HG03432 (cell line): ENCODE data around the gene LPCAT1.
"Not testable (repeated sequence)": the region's sequence is repeated elsewhere in the genome, so short reads cannot be mapped to it uniquely, and the experiment has no call there.

Experiments
- ATAC-seq: cut with Tn5 transposase; IDR thresholded peaks from one replicate; pipeline ENCODE4 v1.9.1; 2021; ENCODE audit warnings: mild to moderate bottlenecking, moderate library complexity; ENCODE audit not compliant: unreplicated experiment

The LPCAT1 gene

DNA sequence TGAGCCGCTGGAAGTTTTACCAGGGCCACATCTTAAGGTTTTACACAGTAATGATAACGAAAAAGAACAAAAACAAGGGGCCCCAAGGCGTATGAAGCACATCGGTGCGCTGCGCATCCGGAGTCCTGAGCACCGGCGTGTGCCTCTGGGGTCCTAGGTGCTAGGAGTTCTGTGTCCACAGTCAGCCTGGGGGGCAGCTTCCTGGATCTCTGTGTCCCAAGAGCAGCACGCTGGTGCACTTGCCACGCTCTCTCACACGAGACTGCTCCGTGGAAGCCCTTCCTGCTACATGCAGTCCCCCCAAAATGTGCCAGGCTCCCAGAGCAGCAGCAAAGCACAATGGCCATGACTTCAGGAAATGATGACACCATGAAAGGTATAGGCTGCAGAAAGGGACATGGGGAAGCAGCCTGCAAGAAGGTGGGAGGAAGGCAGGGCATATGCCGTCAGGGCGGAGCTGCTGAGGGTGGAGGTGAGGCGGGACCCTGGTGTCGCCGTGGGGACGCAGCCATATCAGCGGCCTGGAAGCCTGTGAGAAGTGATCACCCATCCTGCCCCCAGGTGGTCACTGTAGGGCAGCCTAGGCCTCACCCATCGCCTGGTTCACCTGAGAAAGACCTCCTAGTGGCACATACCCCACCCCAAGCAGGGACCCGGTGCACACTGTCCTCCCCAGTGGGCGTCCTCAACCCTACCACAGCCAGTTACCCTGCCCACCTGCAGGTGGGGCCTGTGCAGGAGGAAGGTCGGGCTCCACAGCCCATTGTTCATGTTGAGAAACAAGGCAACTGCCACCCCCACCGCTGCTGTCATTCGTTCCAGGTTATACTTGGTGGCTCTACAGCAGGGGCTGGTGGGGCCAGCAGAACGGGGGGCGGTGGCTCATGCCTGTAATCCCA is 54.9 kb downstream of the LPCAT1 start:
- ATAC-seq: no peak

DNA sequence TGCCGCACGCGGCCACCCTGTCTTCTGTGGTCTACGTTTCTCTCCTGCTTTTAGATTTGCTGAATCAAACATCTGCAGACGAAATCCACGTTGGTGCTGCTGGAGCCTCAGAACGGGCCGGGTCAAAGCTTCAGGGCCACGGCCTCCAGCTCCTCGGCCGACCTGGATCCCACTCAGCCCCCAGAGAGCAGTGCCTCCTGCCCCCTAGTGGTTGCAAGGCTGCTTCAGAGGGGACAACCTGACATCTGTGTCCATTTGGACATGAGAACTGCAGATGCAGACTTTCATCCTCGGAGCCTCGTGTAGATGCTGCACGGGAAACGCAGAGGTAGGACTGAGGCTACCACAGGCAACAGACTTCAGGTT is 55.5 kb downstream of the LPCAT1 start:
- ATAC-seq: no peak

DNA sequence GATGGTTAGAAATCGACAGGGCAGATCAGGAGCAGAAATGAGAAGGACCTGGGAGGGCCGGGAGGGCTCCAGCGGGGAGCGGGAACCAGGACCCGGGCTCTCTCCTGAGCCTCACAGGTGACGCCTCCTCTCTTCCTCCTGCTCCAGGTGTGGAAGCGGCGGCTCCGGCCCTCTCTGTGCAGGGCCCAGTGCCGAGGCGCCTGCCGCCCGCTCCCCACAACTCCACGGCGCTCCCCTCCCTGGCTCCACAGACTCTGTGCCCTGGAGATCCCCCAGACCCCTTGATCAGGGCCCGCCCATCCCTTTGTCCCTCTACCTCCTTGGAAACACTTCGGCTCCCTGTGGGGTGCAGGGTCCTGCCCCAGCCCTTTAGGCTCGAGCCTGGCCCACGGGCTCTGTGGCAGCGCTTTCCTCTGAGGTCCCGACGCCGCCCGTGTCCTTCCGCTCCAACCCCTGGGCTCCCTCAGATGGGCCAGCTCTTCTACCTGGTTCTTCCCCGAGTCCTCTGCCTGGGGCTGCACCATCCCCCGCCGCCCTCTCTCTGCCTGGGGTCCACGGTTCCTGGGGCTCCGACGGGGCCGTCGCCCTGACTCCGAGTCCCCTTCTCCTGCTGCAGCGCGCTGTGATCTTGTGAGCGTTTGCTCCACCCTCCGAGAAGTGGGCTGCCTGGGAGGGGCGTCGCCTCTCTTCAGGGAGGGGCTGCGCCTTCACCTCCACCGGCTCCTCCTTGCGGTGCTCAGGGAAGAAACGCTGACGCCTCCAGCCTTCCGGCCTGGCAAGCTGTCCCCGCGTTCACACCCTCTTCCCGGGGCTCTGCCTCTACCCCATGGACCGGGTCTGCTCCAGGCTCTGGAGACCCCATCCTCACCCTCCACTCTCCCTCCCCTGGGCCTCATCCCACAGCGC is 56.2 kb downstream of the LPCAT1 start:
- ATAC-seq: no peak

DNA sequence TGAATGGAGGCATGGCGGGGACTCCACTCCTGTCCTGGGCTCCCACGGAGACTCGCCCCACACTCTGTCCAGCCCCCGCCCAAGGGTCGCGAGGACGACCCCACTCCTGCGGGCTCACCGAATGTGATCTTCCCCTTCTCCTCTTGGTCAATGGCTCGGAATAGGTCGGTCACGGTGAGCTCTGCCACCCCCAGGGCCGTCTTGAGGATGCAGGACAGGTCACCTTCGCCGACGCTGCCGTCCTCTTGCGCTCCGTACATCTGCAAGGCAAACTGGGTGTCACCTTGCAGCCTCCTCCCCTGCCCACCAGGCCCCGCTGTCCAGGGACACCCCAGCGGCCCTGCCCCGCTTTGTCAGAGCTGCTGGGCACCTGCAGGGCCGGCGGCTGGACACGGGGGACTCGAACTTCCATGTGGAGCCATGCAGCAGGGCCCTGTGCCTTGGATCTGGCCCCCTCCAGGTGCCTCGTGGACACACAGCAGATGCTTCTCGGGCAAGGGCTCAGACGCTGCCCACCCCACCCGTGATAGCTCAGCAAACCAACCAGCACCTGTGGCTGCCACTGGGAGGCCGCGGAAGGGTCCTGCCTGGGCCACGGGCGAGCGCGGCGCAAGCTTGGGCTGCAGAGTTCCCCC is 57.0 kb downstream of the LPCAT1 start:
- ATAC-seq: no peak

DNA sequence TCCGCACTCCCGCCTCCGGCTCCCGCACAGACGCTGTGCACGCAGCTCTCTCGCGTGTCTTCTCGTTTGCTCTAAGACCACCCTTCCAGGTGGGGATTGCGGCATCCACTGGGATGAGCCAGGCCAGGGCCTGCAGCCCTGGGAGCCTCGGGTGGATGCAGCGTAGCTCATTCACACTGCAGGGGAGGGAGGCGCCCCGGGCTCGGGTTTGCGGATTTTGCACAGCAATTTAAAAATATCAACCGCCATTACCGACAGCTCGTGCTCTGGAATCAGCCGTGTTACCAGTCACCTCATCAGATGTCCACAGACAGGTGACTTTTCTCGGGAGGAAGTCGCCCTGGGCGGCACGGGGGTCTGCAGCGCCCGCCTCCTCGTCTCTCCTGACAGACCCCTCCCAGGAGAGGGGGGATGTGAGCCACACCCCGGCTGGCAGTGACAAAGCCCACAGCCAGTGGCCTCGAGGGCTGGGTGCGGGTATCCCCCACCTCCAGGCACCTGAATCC is 57.7 kb downstream of the LPCAT1 start:
- ATAC-seq: no peak

DNA sequence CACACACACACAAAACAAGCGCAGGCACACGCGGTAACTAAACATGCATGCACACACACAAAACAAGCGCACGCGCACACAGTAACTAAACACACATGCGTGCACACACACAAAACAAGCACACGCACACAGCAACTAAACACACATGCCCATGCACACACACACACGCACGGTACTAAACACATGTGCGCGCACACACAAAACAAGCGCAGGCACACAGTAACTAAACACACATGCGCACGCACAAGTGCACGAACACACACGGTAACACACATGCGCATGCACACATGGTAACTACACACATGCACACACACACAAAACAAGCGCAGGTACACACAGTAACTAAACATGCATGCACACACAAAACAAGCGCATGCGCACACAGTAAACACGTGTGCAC is 58.6 kb downstream of the LPCAT1 start:
- no peak for ATAC-seq

DNA sequence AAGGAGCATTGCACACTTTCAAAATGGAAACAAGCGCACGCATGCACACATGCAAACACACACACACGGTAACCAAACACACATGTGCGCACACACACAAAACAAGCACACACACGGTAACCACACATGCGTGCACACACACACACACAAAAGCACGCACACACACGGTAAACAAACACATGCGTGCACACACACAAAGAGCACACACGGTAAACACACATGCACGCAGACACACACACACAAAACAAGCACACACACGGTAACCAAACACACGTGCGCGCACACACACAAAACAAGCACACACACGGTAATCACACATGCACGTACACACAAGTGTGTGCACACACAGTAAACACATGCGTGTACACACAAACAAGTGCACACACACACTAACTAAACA is 59.2 kb downstream of the LPCAT1 start:
- no peak for ATAC-seq

DNA sequence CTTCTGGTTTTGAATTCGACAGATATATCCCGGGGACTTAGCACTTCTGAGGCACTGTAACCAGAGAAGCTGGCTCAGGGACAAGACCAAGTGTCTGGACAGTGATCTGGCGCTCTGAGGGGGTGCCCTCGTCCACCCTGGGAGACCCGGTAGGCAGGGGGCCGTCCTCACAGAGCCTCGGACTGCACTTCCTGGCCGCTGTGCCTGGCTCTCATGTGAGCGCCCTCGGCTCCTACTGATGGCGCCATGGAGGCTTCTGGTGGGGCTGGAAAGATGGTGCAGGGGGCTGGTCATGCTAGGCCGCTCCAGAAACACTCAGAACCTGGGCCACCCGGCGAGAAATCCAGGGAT is 59.7 kb downstream of the LPCAT1 start:
- no peak for ATAC-seq

DNA sequence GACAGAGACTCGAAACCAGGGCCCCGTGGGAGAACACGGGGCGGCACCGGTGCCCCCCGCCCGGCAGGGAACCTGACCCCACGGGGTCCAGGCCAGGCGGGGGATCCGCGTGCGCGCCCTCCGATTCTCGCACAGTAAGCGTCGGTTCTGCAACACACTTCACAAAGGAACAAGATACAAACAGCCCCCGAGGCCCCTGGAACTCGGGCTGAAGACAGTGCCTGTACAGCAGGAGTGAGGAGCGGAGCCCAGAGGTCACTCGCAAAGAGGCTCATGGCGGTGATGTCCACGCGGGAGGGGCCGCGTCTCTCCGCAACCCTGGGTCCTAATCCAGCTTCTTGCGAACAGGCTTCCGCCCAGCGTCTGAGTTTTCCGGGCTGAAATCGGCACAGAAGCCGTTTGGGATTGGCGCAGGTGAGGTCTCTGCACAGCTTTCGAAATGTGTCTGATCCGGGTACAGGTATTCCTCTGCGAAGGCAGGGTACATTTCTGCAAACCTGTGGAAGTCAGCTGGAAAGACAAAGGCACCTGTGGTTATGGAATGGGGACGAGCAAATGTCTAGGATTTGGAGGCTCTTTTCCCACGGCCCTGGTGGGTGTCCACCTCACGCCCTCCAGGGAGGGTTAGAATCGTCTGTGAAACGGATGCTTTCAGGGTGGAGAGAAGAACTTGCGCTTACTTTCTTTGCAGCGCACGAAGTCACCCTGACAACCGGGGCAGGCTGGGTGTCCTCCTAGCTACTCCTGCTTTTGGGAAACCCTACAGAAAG is 60.2 kb downstream of the LPCAT1 start:
- no peak for ATAC-seq

DNA sequence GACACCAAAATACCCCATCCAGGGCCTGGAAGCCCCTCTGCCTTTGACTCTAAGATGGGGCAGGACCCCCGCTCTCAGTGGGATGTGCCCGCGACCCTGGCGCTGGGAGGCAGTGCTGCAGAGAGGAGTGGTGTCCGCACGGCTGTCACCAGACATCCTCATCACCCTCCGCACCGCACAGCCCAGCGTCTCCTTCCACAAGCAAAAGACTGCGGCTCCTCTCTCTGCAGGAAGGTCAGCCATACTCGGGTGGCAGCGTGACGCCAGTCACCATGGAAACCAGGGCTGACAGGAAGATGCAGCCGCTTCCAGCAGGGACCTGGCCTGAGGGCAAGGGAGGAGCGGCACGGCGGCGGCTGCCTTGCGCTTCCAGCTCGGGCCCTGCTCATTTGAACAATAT is 61.4 kb downstream of the LPCAT1 start:
- no peak for ATAC-seq

DNA sequence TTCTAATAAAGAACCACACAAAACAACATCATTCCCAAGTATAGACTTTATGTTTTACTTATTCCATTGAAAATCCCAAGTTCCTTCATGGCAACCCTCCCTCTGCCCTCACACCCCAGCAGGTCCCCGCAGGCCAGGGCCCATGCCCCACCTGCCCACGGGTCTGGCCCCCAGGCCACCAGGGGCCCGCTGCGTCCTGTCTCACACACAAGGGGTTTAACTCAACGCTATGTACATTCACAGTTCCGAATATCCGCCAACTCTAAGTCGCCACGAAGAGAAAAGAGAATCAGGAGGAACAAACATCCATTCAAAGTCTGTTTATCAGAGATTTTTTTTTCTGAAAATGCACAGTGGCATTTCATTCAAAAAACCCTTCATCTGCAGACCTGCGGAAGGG is 62.4 kb downstream of the LPCAT1 start:
- ATAC-seq: no peak

DNA sequence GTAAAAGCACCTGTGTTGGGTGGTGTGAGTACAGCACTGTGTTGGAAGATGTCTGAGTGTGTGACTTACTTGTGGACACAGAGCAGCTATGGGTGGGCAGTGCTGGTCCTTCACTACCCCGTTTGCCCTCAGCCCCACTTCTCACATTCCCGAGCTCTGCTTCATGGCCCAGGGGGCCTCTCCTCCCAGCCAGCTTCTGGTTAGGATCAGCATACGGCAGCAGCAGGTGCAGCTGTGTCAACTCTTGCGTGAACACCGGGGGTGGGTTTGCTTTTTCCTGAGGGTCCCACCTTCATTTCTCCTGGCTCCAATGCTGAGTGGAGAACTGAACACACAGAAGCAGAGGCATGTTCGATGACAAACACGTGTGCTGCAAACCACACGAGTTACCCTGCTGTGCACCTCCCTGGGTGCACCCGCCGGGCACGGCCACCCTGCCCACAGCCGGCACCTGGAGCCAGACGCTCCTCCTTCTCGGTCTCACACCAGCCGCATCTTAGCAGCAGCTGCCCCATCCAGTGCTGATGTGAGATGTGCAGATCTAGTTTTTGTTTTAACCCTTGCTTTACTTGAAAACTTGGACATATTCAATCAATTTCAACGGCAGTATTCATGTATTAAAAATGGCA is 63.6 kb downstream of the LPCAT1 start:
- ATAC-seq: no peak

DNA sequence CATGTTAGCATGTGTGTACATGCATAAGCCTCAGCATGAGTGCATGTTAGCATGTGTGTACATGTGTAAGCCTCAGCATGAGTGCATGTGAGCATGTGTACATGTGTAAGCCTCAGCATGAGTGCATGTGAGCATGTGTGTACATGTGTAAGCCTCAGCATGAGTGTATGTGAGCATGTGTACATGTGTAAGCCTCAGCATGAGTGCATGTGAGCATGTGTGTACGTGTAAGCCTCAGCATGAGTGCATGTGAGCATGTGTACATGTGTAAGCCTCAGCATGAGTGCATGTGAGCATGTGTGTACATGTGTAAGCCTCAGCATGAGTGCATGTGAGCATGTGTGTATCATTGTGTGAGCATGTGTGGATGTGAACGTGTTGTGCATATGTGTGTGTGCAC is 64.3 kb downstream of the LPCAT1 start:
- not testable (repeated sequence) for ATAC-seq

DNA sequence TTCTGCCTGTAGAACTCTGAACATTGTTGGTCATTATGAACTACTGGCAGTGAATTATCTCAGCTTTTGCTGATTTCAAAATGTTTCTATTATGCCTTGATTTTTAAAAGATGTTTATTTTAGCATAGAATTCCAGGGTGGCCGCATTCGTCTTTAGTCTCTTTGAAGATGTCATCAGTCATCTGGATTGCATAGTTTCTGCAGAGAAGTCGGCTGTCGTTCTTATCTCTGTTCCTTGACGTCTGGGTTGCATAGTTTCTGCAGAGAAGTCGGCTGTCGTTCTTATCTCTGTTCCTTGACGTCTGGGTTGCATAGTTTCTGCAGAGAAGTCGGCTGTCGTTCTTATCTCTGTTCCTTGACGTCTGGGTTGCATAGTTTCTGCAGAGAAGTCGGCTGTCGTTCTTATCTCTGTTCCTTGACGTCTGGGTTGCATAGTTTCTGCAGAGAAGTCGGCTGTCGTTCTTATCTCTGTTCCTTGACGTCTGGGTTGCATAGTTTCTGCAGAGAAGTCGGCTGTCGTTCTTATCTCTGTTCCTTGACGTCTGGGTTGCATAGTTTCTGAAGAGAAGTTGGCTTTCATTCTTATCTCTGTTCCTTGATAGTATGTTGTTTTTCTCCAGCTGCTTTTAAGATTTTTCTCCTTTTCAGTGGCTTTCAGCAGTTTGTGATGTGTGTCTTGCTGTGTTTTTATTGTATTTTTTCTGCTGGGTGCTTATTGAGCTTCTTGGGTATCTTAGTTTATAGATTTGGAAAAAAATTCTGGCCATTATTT is 67.5 kb downstream of the LPCAT1 start:
- ATAC-seq: not testable (repeated sequence)

DNA sequence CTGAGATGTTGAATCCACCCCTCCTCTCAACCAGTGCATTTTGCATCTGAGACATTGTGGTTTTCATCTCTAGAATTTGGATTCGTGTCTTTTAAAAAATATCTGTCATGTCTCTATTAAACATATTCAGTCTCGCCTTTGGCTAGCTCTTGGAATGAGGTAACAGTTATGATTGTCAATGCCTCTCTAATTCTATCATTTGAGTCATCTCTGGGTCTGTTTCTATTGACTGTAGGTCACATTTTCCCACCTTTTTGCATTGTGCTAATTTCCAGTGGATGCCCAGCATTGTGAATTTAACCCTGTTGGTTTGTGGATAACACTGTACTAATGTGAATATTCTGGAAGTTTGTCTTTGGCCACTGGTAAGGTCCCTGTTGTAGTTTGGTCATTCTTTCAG is 70.1 kb downstream of the LPCAT1 start:
- ATAC-seq: no peak

DNA sequence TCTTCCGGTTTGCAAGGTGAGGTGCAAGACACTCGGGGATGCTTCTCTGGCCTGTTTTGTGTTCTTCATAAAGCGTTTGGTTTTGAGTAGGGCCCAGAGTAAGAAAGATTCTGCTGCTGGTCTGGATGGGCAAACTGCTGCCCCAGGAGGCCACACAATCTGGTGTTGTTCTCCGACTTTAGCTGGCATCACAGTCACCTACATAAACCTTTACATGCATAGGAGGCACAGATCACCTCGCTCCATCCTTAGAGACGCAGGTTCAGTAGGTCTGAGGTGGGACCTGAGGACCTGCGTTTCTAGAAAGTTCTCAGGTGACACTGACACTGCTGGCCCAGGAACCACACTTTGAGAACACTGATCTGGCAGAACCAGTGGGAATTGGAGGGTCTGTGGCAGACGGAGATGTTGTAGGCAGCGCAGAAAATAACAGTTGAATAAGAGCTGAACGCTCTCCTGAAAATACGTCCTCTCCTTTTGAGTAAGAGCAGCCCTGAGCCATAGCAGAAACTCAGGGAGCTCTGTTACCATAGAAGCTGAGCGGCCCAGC is 74.6 kb downstream of the LPCAT1 start:
- ATAC-seq: no peak

DNA sequence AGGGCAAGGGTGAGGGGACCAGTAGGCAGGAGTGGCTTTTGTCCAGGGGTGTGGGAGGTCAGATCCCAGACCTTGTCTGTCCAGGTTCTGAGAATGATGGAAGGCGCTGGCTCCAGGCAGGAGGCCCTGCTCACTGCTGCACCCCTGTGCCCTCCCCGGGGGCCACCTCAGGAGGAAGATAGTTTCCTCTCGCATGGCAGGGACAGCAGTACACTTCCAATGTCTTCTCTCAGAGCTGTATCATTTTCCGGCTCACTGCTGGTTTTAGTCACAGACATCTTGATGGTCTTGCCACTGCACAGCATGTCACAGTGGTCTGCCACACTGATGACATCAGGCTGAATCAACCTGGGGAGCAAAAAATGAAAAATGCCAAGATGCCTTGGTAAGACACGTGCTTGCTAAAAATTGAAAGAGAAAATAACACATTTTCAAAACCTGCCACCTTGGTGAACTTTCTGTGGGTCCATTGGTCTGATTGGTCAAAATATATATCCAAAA is 75.2 kb downstream of the LPCAT1 start:
- no peak for ATAC-seq

DNA sequence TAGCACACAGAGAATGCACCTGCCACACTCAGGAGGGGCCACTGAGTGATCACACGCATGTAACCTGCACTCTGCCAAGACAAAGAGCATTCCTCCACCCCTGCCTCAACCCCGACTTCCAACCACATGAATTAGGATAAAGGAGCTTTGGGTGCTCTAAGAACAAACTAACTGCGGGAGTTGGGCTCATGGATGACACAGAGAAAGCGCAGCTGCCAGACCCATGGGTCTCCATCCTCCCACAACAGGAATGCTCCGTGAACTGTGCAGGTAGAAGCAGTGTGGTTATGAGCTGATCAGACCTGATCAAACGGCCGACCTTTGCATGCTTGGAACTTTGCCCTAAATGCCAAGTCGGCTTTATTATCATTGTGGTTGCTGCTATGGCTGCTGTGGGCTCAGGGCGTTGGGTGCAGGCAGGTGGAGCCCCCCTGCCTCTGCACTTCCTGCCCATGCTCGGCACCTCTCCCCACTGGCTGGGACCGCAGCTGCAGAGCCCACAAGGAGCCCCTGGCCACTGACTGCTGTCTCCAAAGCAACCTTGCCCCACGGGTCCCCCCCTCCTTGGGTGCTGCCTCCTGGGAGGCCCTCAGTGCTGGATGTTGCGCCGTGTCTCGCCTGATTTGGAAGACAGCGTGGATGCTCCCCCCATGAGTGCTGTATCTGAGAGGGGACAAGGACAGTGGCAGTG is 75.9 kb downstream of the LPCAT1 start:
- ATAC-seq: no peak
